Effector memory CD4-positive, alpha-beta T cell (primary cell): ENCODE measurements around the gene ERBB4.

Experiments used
- DNase-seq, 3 donors: peaks; one replicate each; pipeline ENCODE4 v3.0.0-alpha.2; 2020
- H3K27ac ChIP-seq: 2 replicates; pipeline ENCODE4 v1.7.0; 2013; ENCODE audit warnings: mild to moderate bottlenecking, low read length, moderate library complexity; ENCODE audit not compliant: insufficient read depth, poor library complexity, severe bottlenecking
- H3K27me3 ChIP-seq: replicated peaks from 2 replicates; pipeline ENCODE4 v1.7.0; 2013; ENCODE audit warnings: mild to moderate bottlenecking, low read length; ENCODE audit not compliant: insufficient read depth, control insufficient read depth, poor library complexity, severe bottlenecking
- H3K36me3 ChIP-seq: 2 replicates; pipeline ENCODE4 v1.7.0; 2013; ENCODE audit warnings: mild to moderate bottlenecking, low read length, moderate library complexity; ENCODE audit not compliant: control insufficient read depth, insufficient read depth
- H3K4me1 ChIP-seq: 2 replicates; pipeline ENCODE4 v1.7.0; 2013; ENCODE audit warnings: low read length, mild to moderate bottlenecking; ENCODE audit not compliant: control insufficient read depth, insufficient read depth, poor library complexity, severe bottlenecking
- H3K4me3 ChIP-seq: 2 replicates; pipeline ENCODE4 v1.7.0; 2013; ENCODE audit warnings: low read length, low read depth, mild to moderate bottlenecking; ENCODE audit not compliant: insufficient read depth, poor library complexity, severe bottlenecking
- H3K9me3 ChIP-seq: 2 replicates; pipeline ENCODE4 v1.7.0; 2013; ENCODE audit warnings: mild to moderate bottlenecking, low read length, moderate library complexity; ENCODE audit not compliant: control insufficient read depth

The ERBB4 gene

DNA sequence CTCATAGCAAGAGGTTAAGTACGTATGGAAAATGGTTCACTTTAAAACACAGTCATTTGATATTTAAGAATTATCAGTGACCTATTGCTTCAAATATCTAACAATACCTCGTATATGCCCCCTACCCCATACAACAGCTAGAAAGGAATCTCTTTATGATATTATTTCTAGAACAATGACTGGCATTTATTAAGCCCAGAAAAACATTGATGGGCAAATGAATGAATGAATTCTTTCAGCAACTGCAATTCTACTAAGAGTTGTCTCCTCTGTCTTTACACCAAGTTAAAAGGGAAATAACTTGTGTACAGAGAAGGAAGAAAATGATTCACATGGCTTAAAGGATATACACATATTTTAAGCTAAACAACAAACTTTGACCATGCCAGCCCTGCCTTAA, 384.7 kb downstream of the ERBB4 start:
- no peak for DNase-seq
- no peak overlapping the region for H3K27ac ChIP-seq
- H3K36me3 ChIP-seq = no peaks in the 10 kb centered on the region
- no peaks in the 10 kb centered on the region for H3K9me3 ChIP-seq
- no peaks in the 10 kb centered on the region for H3K4me1 ChIP-seq
- H3K27me3 ChIP-seq = no peaks in the 10 kb centered on the region
- no peak overlapping the region for H3K4me3 ChIP-seq

DNA sequence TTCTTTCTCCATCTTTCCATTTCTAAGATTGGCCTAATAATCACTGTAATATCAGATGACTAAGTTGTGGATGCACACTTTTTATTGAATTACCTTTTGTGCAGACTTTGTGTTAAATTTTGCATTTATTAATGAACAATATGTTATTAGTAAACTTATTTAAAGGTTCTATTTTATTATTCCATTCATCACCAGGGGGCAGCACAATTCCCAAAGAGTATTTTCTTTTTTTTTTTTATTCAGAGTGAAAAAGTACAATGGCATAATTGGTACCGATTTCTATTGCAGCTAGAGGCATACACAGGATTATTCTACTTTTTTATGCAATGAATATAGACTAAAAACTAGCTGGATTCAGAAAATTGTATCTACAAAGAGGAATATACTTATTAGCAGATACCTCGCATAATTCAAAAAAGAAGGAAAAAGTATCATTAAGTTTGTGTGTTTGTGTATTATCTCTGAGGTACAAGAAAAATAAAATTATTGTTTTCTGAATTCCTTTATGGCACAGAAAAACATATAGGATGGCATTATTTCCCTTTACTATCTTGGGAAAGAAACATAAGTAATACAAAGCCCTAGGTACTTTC, 390.6 kb downstream of the ERBB4 start:
- H3K36me3 ChIP-seq = no peaks in the 10 kb centered on the region
- H3K4me3 ChIP-seq = no peak overlapping the region
- H3K4me1 ChIP-seq = no peaks in the 10 kb centered on the region
- no peaks in the 10 kb centered on the region for H3K9me3 ChIP-seq
- no peaks in the 10 kb centered on the region for H3K27me3 ChIP-seq
- H3K27ac ChIP-seq = no peak overlapping the region
- no peak for DNase-seq

DNA sequence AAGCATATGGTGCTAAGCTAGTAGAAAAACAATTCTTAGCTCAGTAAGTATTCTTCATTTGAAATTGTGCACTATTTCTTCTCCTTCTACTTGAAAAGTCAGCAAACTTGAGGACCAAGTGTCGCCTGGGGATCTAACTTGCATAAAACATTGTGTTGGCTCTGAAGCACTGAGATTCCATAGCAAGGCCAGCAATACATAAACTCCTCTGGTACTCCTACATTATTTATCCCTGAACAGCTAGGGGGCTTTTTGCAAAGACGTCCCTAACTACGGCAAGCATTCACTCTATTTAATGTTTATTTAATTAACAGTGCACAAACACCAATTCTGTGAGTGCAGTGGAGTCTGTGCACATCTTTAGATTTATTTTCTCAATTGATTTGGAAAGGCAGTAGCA, 392.2 kb downstream of the ERBB4 start:
- Histone ChIP-seq H3K27me3 (no peaks in the 10 kb centered on the region), H3K4me3 (no peak overlapping the region), H3K4me1 (no peaks in the 10 kb centered on the region), H3K9me3 (no peaks in the 10 kb centered on the region), H3K27ac (no peak overlapping the region), H3K36me3 (no peaks in the 10 kb centered on the region)
- no peak for DNase-seq

DNA sequence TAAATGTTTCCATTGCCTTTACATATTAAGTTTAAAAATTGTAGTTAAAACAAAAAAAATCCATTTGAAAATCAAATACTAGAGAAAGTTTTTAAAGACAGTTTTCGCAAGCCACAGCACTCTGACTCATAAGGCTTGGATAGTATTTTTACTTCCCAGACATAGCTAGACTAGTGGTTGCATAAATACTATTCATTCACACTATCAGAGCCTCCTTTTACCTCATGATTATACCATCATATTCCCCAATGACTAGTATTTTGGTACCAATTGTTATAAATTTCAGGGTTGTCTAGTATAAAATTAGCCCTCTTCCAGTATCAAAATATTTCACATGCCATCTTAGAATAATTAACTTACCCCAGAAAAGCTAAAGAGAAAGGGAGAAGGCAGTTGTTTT, 393.5 kb downstream of the ERBB4 start:
- no peaks in the 10 kb centered on the region for H3K27me3 ChIP-seq
- H3K4me3 ChIP-seq = no peak overlapping the region
- no peaks in the 10 kb centered on the region for H3K9me3 ChIP-seq
- H3K36me3 ChIP-seq = no peaks in the 10 kb centered on the region
- no peak for DNase-seq
- H3K4me1 ChIP-seq = no peaks in the 10 kb centered on the region
- H3K27ac ChIP-seq = no peak overlapping the region

DNA sequence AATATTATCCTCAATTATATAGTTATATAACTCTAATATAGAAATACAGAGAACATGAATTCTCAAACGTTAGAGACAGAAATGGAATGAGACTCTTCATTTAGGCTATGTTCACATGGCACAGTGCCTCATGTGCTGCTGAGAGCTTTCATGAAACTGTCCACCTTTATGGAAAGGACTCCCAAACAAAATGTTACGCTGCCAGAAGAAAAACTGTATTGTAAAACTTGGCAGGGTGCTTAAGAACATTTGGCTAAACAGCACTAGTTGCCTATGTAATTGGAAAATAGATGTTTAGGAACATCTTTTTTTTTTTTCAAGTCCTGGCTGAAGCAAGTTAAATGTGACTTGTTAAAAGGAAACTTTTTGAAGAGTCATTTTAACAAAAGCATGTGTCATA, 396.0 kb downstream of the ERBB4 start:
- Histone ChIP-seq H3K4me3 (no peak overlapping the region), H3K27ac (no peak overlapping the region), H3K36me3 (no peaks in the 10 kb centered on the region), H3K4me1 (no peaks in the 10 kb centered on the region), H3K9me3 (no peaks in the 10 kb centered on the region), H3K27me3 (no peaks in the 10 kb centered on the region)
- DNase-seq = no peak

DNA sequence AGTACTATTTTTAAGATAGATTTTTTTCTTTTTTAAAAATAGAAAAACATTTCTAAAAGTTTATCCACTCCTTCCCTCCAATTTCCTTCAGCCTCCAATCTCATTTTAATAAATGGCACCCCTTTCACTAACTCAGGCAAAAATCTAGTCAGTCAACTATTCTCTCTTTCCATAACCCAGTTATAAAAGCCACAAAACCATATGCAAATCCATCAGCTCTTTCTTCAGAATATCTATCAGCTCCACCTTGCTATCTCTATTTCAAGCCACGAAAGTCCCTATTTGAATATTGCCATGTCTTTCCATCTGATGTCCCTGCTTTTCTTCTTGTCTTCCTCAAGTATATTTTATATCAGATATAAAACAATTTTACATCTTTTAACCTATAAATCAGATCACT, 397.1 kb downstream of the ERBB4 start:
- Histone ChIP-seq H3K27ac (no peak overlapping the region), H3K4me3 (no peak overlapping the region), H3K27me3 (no peaks in the 10 kb centered on the region), H3K4me1 (no peaks in the 10 kb centered on the region), H3K36me3 (no peaks in the 10 kb centered on the region), H3K9me3 (no peaks in the 10 kb centered on the region)
- no peak for DNase-seq

DNA sequence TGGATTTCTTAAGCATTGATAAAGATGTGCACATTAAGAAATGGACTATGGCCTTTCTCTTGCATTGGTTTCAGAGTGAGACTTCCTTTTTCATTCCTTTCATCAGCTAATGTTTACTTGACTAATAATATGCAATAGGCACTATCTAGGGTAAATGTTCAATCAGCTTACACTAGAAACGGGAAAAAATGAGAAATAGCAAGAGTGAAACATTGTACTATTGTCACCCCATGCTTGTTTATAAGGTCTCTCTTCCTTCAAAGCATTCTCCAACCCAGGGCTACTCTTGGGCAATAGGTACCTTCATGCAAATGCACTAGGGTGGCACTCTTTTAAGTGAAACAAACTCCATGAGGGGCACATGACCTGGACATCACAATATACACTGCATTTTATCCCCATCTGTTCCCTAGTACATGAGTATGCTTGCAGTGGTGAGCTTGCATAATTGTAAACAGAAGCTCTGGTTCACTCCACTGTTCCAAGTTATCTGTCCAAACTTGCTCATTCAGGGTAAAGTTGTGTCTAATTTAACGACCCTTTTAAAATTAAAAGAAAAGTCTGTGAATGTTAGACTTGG, 402.3 kb downstream of the ERBB4 start:
- Histone ChIP-seq H3K27ac (no peak overlapping the region), H3K4me3 (no peak overlapping the region), H3K36me3 (no peaks in the 10 kb centered on the region), H3K9me3 (no peaks in the 10 kb centered on the region), H3K27me3 (no peaks in the 10 kb centered on the region), H3K4me1 (no peaks in the 10 kb centered on the region)
- DNase-seq = no peak

DNA sequence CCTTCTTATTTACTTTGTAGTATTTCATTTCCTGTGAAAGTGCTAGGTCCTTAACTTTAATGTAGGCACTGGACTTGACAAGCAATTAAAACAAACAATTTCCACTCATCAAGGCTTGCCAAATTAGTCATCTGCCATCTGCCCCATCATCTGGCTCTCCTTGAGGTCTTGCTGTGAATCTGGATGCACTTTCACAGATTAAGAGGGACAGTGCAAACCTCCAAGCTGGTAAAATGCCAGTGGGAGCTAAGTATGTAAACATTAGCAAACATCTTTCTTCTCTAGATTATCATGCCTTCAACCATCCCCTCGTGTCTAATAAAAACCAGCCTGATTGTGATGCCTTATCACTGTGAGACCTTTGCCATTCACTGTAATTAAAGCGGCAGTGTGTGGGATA, 402.9 kb downstream of the ERBB4 start:
- H3K9me3 ChIP-seq = no peaks in the 10 kb centered on the region
- no peaks in the 10 kb centered on the region for H3K4me1 ChIP-seq
- H3K27ac ChIP-seq = no peak overlapping the region
- no peaks in the 10 kb centered on the region for H3K36me3 ChIP-seq
- no peak for DNase-seq
- H3K27me3 ChIP-seq = no peaks in the 10 kb centered on the region
- no peak overlapping the region for H3K4me3 ChIP-seq

DNA sequence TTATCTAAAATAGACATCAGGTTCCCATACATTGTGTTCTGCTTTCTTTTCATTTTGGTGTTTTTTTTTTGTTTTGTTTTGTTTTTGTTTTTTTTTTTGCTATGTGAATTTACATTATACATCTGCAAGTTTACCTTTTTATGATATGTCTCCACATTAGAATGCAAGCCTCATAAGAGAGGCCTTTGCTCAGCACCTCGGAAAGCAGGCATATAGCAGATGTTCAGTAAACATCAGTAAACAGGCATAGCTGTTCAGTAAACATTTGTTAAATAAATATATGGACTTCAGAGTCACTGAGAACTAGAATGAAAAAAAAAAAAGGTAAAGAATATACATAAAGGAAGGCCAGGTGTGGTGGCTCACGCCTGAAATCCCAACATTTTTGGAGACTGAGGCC, 405.3 kb downstream of the ERBB4 start:
- Histone ChIP-seq H3K27ac (no peak overlapping the region), H3K27me3 (no peaks in the 10 kb centered on the region), H3K4me3 (no peak overlapping the region), H3K9me3 (no peaks in the 10 kb centered on the region), H3K4me1 (no peaks in the 10 kb centered on the region), H3K36me3 (no peaks in the 10 kb centered on the region)
- no peak for DNase-seq

DNA sequence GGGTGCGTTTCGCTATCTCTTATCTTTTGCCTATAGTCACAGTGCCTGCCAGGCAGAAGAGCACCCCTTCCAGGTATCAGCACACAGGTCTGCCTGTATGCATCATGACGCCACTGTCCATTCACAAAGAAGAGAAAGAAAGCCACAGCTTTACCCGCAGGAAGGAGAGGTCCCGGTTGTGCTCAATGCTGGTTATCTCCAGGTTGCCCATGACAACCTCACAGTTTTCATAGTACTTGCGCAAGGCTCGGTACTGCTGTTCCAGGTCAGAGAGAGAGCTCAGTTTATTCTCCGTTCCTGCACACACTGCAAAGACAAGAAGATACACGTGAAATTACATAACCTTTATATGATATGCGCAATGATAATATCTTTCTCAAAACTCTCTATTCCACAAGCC, 414.0 kb downstream of the ERBB4 start:
- no peak for DNase-seq
- Histone ChIP-seq H3K9me3 (no peaks in the 10 kb centered on the region), H3K27me3 (no peaks in the 10 kb centered on the region), H3K27ac (no peak overlapping the region), H3K4me3 (no peak overlapping the region), H3K4me1 (no peaks in the 10 kb centered on the region), H3K36me3 (no peaks in the 10 kb centered on the region)
